ENCODE results near the gene AMACR. TPM values are rescaled to one million over a fixed set of nuclear protein-coding genes. Genes with fewer than 3 reads are reported as not detected.

Gene AMACR
- total and polyA plus RNA-seq, 2 donors (not counting 3 experiments of a cell fraction or from before 2014, with no cell fraction given) = 6.7 to 8.7 TPM

DNA sequence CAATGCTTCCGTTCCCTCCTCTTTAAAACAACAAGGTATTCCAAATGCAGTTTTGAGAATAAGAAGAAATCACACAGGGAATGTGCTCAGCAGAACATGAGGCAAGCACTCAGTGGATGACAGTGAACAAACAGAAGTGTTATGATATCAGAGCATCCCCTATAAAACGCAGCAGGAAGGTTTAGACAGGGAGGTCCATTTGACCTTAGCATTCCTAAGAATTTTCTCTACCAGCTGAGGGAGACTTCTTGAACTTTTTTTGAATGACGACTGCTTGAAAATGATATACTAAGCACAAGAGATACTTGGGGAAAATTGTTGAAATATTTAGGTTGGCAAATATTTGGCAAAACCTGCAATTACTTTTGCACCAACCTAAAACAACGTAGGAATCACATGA, 3.9 kb downstream of the AMACR start:
- no peak overlapping the region for H3K9ac ChIP-seq (replicated peaks; ENCODE audit: extremely low read depth, insufficient read depth, low read length)
- no peak overlapping the region for H2AFZ ChIP-seq (ENCODE audit: low read depth, low read length)
- POLR2A ChIA-PET = no interaction called here
- H3K27me3 ChIP-seq (ENCODE audit: control insufficient read depth in 2 of 2, insufficient read depth in 2 of 2, low read length in 2 of 2) = no peaks in the 10 kb centered on the region
- intact Hi-C loops (cut with micrococcal nuclease) = no loop called here
- no peak for FAIRE-seq
- no peak overlapping the region for H3K4me2 ChIP-seq (ENCODE audit: insufficient read depth, low read length)
- peaks cover 14% of the 10 kb centered on the region for H3K4me1 ChIP-seq (ENCODE audit: control insufficient read depth, extremely low read depth, insufficient read depth, low read length)
- dilution Hi-C loops (cut with MboI; ENCODE audit: extremely low pct_ligation_motif_present, low sequenced_read_pairs) = no loop called here
- BruUV-seq (replicated peaks) = no TSS peak
- CTCF ChIA-PET = no interaction called here
- peaks cover 0 to 5% of the 10 kb centered on the region in 2 experiments for H3K36me3 ChIP-seq (ENCODE audit: control insufficient read depth in 2 of 2, extremely low read depth in 1 of 2, insufficient read depth in 2 of 2, low read length in 2 of 2)
- no peaks in the 10 kb centered on the region for H4K20me1 ChIP-seq (replicated peaks; ENCODE audit: control insufficient read depth, extremely low read depth, insufficient read depth, low read length)
- H3K9me3 ChIP-seq (replicated peaks; ENCODE audit: control insufficient read depth, insufficient read depth, low read length) = no peaks in the 10 kb centered on the region
- H3K27ac ChIP-seq (ENCODE audit: insufficient read depth, low read depth, low read length) = no peak overlapping the region
- H3K9me1 ChIP-seq (replicated peaks; ENCODE audit: control insufficient read depth, extremely low read depth, insufficient read depth, low read length) = no peaks in the 10 kb centered on the region
- TF ChIP-seq MYC (IDR thresholded peaks at IDR 0.05; ENCODE audit: low read depth, low read length) = no peak
- no peak for TF ChIP-seq GATA2 (IDR thresholded peaks at IDR 0.05; ENCODE audit: insufficient read depth, insufficient read length, low read depth, low read length)
- TF ChIP-seq, protein P1, sequence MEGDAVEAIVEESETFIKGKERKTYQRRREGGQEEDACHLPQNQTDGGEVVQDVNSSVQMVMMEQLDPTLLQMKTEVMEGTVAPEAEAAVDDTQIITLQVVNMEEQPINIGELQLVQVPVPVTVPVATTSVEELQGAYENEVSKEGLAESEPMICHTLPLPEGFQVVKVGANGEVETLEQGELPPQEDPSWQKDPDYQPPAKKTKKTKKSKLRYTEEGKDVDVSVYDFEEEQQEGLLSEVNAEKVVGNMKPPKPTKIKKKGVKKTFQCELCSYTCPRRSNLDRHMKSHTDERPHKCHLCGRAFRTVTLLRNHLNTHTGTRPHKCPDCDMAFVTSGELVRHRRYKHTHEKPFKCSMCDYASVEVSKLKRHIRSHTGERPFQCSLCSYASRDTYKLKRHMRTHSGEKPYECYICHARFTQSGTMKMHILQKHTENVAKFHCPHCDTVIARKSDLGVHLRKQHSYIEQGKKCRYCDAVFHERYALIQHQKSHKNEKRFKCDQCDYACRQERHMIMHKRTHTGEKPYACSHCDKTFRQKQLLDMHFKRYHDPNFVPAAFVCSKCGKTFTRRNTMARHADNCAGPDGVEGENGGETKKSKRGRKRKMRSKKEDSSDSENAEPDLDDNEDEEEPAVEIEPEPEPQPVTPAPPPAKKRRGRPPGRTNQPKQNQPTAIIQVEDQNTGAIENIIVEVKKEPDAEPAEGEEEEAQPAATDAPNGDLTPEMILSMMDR (IDR thresholded peaks at IDR 0.05; ENCODE audit: extremely low read depth in 1 of 2, insufficient read depth in 1 of 2, low read depth in 1 of 2, low read length in 2 of 2) = no peak
- no peak for TF ChIP-seq POLR2AphosphoS5 (IDR thresholded peaks at IDR 0.05; ENCODE audit: insufficient read depth, low read depth, low read length)
- TF ChIP-seq, protein P2, sequence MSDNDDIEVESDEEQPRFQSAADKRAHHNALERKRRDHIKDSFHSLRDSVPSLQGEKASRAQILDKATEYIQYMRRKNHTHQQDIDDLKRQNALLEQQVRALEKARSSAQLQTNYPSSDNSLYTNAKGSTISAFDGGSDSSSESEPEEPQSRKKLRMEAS (IDR thresholded peaks at IDR 0.05; ENCODE audit: insufficient read depth, insufficient read length) = no peak
- no peak for TF ChIP-seq EZH2 (IDR thresholded peaks at IDR 0.05; ENCODE audit: borderline replicate concordance, low read depth, low read length, severe bottlenecking)
- no peak for TF ChIP-seq JUN (IDR thresholded peaks at IDR 0.05; ENCODE audit: borderline replicate concordance, insufficient read depth, insufficient read length, low read depth)
- no peak for TF ChIP-seq FOS (IDR thresholded peaks at IDR 0.05; ENCODE audit: borderline replicate concordance, insufficient read depth, low read length)
- TF ChIP-seq POLR2A (IDR thresholded peaks at IDR 0.05; ENCODE audit: low read depth, low read length) = no peak
- no peaks in the 10 kb centered on the region for H3K79me2 ChIP-seq (ENCODE audit: control insufficient read depth, insufficient read depth, low read length)
- H3K4me3 ChIP-seq (replicated peaks in 1 of 3; ENCODE audit: insufficient read depth in 1 of 3, low read depth in 1 of 3, low read length in 3 of 3) = no peak overlapping the region
- DNase-seq (ENCODE audit: low read depth, low spot score) = no peak
